Measurements from ENCODE around the gene TWF1.

DNA sequence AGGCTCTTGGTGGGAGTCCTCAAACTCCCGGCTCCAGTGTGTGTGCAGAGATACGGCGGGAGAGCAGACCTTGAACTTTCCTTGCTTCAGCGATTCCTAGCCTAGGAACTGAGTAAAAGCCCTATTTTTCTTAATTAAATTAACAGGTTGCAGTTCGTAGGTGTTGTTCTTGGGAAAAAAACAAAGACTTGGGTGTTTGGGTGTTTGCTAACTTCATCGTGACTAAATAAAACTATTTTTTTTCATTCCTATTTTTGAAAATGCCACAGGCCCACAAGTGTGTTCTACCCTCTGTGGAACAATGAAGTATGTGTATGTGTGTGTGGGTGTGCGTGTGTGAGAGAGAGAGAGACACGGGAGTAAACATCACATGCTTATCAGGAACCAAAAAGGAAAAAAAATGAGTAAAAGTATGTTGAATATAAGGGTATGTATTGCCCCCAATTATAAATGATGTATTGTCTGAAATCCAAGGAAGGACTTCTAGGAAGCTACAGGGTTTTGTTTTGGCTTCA is 30.4 kb upstream of the TWF1 start:
- TF ChIP-seq, protein P1, sequence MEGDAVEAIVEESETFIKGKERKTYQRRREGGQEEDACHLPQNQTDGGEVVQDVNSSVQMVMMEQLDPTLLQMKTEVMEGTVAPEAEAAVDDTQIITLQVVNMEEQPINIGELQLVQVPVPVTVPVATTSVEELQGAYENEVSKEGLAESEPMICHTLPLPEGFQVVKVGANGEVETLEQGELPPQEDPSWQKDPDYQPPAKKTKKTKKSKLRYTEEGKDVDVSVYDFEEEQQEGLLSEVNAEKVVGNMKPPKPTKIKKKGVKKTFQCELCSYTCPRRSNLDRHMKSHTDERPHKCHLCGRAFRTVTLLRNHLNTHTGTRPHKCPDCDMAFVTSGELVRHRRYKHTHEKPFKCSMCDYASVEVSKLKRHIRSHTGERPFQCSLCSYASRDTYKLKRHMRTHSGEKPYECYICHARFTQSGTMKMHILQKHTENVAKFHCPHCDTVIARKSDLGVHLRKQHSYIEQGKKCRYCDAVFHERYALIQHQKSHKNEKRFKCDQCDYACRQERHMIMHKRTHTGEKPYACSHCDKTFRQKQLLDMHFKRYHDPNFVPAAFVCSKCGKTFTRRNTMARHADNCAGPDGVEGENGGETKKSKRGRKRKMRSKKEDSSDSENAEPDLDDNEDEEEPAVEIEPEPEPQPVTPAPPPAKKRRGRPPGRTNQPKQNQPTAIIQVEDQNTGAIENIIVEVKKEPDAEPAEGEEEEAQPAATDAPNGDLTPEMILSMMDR (IDR thresholded peaks at IDR 0.05; ENCODE audit: low read depth, low read length) = no peak
- no peak for TF ChIP-seq EZH2phosphoT487 (IDR thresholded peaks at IDR 0.05; ENCODE audit: low read depth)

Data from OCI-LY3 (cell line).